GM13977 (cell line): ENCODE measurements around the gene RACK1.

Experiments
- DNase-seq: peaks from one replicate; pipeline ENCODE4 v3.0.0; 2012; ENCODE audit warnings: low spot score
- in situ Hi-C: fragments of 300-500 bp; cut with MboI; formaldehyde crosslinking; loops from one replicate; pipeline ENCODE4 v1.12.0; 2022; ENCODE audit warnings: low sequenced_read_pairs, low pct_unique_long_range_greater_than_20kb, mixed read lengths, inconsistent platforms; ENCODE audit not compliant: unreplicated experiment
- TF ChIP-seq, protein P1 (sequence below): IDR thresholded peaks from 2 replicates; pipeline ENCODE4 v1.5.1; 2012; ENCODE audit warnings: mild to moderate bottlenecking, control low read depth; ENCODE audit not compliant: insufficient read depth; ENCODE audit errors: extremely low read depth, missing control alignments

Gene RACK1

GRCh38 chr5:181263633-181264032 is 19.9 kb upstream of the RACK1 start:
- DNase-seq, result no peak
- TF ChIP-seq, protein P1, sequence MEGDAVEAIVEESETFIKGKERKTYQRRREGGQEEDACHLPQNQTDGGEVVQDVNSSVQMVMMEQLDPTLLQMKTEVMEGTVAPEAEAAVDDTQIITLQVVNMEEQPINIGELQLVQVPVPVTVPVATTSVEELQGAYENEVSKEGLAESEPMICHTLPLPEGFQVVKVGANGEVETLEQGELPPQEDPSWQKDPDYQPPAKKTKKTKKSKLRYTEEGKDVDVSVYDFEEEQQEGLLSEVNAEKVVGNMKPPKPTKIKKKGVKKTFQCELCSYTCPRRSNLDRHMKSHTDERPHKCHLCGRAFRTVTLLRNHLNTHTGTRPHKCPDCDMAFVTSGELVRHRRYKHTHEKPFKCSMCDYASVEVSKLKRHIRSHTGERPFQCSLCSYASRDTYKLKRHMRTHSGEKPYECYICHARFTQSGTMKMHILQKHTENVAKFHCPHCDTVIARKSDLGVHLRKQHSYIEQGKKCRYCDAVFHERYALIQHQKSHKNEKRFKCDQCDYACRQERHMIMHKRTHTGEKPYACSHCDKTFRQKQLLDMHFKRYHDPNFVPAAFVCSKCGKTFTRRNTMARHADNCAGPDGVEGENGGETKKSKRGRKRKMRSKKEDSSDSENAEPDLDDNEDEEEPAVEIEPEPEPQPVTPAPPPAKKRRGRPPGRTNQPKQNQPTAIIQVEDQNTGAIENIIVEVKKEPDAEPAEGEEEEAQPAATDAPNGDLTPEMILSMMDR, result no peak
- in situ Hi-C loops, result no loop called here

DNA sequence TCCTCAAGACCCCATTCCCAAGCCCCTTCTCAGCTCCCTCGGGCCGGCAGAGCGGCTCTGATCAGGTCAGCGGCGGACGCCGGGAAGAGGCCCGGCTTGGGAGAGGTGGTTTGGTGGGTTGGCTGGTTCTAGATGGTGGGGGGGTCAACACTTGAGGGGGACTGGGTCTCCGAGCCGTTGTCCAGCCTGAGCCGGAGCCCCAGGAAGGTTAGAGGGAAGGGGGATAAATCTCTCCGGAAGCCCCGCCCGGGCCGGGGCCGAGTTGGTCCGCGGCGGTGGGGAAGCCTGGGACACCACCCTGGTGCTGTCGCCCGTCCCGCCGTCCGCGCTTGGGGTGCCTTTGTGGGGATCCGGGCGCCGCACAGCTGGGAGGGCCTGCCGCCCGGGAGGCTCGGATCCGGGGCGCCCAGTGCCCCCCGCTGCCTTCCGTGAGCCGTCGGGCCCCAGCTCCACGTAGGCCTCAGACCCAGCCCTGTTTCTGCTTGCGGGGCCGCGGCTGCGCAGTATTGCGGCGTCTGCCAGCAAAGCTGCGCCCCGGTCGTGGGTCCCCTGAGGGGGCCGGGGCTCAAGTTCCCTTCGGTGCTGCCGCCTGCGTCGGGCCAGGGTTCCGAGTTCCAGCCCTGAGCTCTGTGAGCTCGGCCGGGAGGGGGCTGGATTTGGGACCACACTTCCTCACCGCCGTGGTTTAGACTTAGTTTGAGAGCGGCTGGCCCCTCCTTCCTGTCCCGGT is 17.8 kb upstream of the RACK1 start:
- TF ChIP-seq, protein P1, result no peak
- peak; percentile 71 for DNase-seq
- in situ Hi-C loops, result no loop called here

- TF ChIP-seq, protein P1, result no peak
- DNase-seq, result peak; percentile 90
- in situ Hi-C loops, result no loop called here
These were observed 17.1 kb upstream of the RACK1 start, which contains the start of gene TRIM52 for GRCh38 chr5:181260720-181261319. TRIM52 (minus strand) TSS chr5:181261143; CDS start chr5:181260813, 330 bp downstream.

- in situ Hi-C loops, result no loop called here
- no peak for DNase-seq
- TF ChIP-seq, protein P1, result no peak
These were observed 16.4 kb upstream of the RACK1 start for GRCh38 chr5:181259974-181260719.

DNA sequence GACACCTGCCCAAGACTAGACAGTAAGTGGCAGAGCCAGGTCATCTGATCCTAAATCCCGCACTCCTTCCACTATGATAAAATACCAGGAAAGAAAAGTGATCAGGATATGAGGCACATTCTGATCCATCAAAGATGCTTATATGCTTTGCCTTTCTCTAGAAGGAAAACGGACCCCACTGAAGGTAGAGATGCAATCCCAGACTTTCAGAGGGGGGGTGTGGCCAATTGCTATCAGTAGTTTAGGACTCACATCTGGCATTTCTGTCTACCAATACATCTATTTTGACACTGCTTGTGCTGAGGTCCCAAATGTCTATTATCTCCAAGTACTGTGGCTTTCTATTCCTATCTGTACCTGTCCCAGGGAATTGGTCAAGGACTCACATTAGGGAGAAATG is 15.6 kb upstream of the RACK1 start:
- in situ Hi-C loops, result no loop called here

GRCh38 chr5:181258576-181258975 is 14.9 kb upstream of the RACK1 start:
- TF ChIP-seq, protein P1, result no peak
- in situ Hi-C loops, result no loop called here
- no peak for DNase-seq

More for the DNA sequence above, 15.6 kb upstream of the RACK1 start:
- TF ChIP-seq, protein P1, result no peak
- DNase-seq, result no peak
